ENCODE measurements around the gene PIGQ. TPM values are rescaled to one million over a fixed set of nuclear protein-coding genes. Genes with fewer than 3 reads are reported as not detected.

Gene PIGQ
- total RNA-seq, 1 experiment from 2014 or later, result 83.5 TPM

DNA sequence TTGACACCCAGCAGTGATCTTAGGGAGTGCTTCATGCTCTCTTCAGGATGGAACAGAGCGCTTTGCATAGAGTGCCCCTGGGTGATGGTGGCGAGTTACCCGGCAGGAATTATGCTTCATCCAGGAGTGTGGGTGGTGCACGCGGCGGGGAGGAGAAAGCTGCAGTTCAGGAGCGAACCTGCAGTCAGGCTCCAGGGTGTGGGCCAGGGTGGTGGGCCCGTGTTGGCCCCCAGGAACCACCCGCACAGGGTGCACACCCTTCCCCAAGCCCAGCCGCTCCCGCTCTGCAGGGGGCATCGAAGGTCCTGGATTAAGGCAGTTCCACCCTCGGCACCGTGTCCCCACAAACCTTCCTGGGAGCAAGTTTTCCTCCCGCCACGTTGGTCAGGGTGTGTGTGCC lies 24.0 kb downstream of the PIGQ start:
- POLR2A ChIA-PET, result no interaction called here
- no TSS peak for BruUV-seq (replicated peaks)
- Histone ChIP-seq H3K27ac (ENCODE audit: low read length) (no peak overlapping the region), H3K4me3 (ENCODE audit: low read depth in 2 of 2, low read length in 2 of 2) (no peak overlapping the region), H3K4me1 (ENCODE audit: control insufficient read depth, insufficient read depth, low read length) (peaks cover 26% of the 10 kb centered on the region), H3K36me3 (ENCODE audit: control insufficient read depth, insufficient read depth, low read length) (no peaks in the 10 kb centered on the region), H3K27me3 (ENCODE audit: control insufficient read depth, insufficient read depth, low read length) (no peaks in the 10 kb centered on the region), H3K9me3 (ENCODE audit: control insufficient read depth, insufficient read depth, low read depth, low read length) (no peaks in the 10 kb centered on the region)
- ATAC-seq, result no peak
- in situ Hi-C loops (cut with HindIII; ENCODE audit: low pct_unique_long_range_greater_than_20kb, low sequenced_read_pairs) (no loop called here), intact Hi-C loops (cut with micrococcal nuclease; ENCODE audit: unreplicated experiment) (no loop called here)
- TF ChIP-seq, protein P1, sequence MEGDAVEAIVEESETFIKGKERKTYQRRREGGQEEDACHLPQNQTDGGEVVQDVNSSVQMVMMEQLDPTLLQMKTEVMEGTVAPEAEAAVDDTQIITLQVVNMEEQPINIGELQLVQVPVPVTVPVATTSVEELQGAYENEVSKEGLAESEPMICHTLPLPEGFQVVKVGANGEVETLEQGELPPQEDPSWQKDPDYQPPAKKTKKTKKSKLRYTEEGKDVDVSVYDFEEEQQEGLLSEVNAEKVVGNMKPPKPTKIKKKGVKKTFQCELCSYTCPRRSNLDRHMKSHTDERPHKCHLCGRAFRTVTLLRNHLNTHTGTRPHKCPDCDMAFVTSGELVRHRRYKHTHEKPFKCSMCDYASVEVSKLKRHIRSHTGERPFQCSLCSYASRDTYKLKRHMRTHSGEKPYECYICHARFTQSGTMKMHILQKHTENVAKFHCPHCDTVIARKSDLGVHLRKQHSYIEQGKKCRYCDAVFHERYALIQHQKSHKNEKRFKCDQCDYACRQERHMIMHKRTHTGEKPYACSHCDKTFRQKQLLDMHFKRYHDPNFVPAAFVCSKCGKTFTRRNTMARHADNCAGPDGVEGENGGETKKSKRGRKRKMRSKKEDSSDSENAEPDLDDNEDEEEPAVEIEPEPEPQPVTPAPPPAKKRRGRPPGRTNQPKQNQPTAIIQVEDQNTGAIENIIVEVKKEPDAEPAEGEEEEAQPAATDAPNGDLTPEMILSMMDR (IDR thresholded peaks at IDR 0.05), result no peak
- TF ChIP-seq, protein P2, sequence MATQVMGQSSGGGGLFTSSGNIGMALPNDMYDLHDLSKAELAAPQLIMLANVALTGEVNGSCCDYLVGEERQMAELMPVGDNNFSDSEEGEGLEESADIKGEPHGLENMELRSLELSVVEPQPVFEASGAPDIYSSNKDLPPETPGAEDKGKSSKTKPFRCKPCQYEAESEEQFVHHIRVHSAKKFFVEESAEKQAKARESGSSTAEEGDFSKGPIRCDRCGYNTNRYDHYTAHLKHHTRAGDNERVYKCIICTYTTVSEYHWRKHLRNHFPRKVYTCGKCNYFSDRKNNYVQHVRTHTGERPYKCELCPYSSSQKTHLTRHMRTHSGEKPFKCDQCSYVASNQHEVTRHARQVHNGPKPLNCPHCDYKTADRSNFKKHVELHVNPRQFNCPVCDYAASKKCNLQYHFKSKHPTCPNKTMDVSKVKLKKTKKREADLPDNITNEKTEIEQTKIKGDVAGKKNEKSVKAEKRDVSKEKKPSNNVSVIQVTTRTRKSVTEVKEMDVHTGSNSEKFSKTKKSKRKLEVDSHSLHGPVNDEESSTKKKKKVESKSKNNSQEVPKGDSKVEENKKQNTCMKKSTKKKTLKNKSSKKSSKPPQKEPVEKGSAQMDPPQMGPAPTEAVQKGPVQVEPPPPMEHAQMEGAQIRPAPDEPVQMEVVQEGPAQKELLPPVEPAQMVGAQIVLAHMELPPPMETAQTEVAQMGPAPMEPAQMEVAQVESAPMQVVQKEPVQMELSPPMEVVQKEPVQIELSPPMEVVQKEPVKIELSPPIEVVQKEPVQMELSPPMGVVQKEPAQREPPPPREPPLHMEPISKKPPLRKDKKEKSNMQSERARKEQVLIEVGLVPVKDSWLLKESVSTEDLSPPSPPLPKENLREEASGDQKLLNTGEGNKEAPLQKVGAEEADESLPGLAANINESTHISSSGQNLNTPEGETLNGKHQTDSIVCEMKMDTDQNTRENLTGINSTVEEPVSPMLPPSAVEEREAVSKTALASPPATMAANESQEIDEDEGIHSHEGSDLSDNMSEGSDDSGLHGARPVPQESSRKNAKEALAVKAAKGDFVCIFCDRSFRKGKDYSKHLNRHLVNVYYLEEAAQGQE (IDR thresholded peaks at IDR 0.05; ENCODE audit: insufficient read depth in 1 of 2, low read depth in 2 of 2, low read length in 1 of 2), result no peak
- TF ChIP-seq SIN3A (IDR thresholded peaks at IDR 0.05; ENCODE audit: borderline replicate concordance, insufficient read depth, low read depth, low read length) (no peak), POLR2AphosphoS5 (IDR thresholded peaks at IDR 0.05; ENCODE audit: low read depth, low read length) (no peak), TCF7L2 (IDR thresholded peaks at IDR 0.05; ENCODE audit: low read depth, low read length) (no peak)
- CTCF ChIA-PET, result no interaction called here
- DNase-seq (ENCODE audit: low read depth, low spot score), result no peak

DNA sequence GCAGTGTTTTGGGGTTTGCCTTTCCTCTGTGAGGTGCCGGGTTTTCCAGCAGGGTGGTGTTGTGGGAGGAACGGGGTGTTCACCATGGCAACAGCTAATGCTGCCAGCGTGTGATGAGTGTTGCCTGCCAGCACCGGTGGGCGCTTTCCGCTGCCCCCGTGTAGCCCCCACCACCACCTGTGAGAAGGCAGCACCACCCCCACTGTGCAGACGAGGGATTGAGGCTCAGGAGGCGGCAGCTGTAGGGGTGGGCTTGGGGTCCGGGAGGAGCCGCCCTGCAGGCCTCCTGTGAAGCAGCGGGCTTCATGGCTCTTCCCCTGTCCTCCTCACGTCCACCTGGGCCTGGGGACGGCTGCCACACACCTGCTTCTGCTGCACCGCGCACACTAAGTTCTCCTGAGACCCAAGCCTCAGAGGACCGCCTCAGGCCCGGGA lies 25.3 kb downstream of the PIGQ start:
- CTCF ChIA-PET, result no interaction called here

More for the DNA sequence above, 25.3 kb downstream of the PIGQ start:
- no peaks in the 10 kb centered on the region for H3K27me3 ChIP-seq (ENCODE audit: control insufficient read depth, insufficient read depth, low read length)
- H3K4me1 ChIP-seq (ENCODE audit: control insufficient read depth, insufficient read depth, low read length), result peaks cover 26% of the 10 kb centered on the region
- ATAC-seq (no peak), DNase-seq (ENCODE audit: low read depth, low spot score) (no peak)
- no peak overlapping the region for H3K4me3 ChIP-seq (ENCODE audit: low read depth in 2 of 2, low read length in 2 of 2)
- H3K36me3 ChIP-seq (ENCODE audit: control insufficient read depth, insufficient read depth, low read length), result no peaks in the 10 kb centered on the region
- in situ Hi-C loops (cut with HindIII; ENCODE audit: low pct_unique_long_range_greater_than_20kb, low sequenced_read_pairs) (no loop called here), intact Hi-C loops (cut with micrococcal nuclease; ENCODE audit: unreplicated experiment) (no loop called here)
- TF ChIP-seq, protein P2 (IDR thresholded peaks at IDR 0.05; ENCODE audit: insufficient read depth in 1 of 2, low read depth in 2 of 2, low read length in 1 of 2), result no peak
- H3K9me3 ChIP-seq (ENCODE audit: control insufficient read depth, insufficient read depth, low read depth, low read length), result no peaks in the 10 kb centered on the region
- no TSS peak for BruUV-seq (replicated peaks)
- H3K27ac ChIP-seq (ENCODE audit: low read length), result no peak overlapping the region
- POLR2A ChIA-PET, result no interaction called here
